Thoracic aorta (tissue), 2 donors: ENCODE data around the gene UAP1L1. TPM values are rescaled to one million over a fixed set of nuclear protein-coding genes. Genes with fewer than 3 reads are reported as not detected.

Experiments used
- ATAC-seq: fragments of 150-250 bp; one replicate; pipeline ENCODE4 v1.8.0; 2017; ENCODE audit warnings: low read depth; ENCODE audit not compliant: insufficient number of reproducible peaks, low FRiP score
- DNase-seq: peaks from one replicate; pipeline ENCODE4 v3.0.0-alpha.2; 2020; ENCODE audit warnings: low spot score
- H3K27ac ChIP-seq, 2 donors: fragments of 200-600 bp; sonication (generic); 1 replicate in 1 of 2; 2 replicates in 1 of 2; pipeline ENCODE4 v1.5.1; 2016; ENCODE audit warnings: mild to moderate bottlenecking in 2 of 2, moderate library complexity in 2 of 2
- H3K27me3 ChIP-seq: fragments of 200-600 bp; sonication (generic); replicated peaks from 2 replicates; pipeline ENCODE4 v1.6.0; 2016; ENCODE audit warnings: mild to moderate bottlenecking; ENCODE audit not compliant: insufficient read depth
- H3K36me3 ChIP-seq: fragments of 200-600 bp; sonication (generic); one replicate; pipeline ENCODE4 v1.5.1; 2016
- H3K4me1 ChIP-seq, 2 donors: fragments of 200-600 bp; sonication (generic); 1 replicate in 1 of 2; 2 replicates in 1 of 2; pipeline versions ENCODE4 v1.5.1 to v1.6.0; 2016; ENCODE audit warnings: low read depth in 2 of 2, mild to moderate bottlenecking in 1 of 2; ENCODE audit not compliant: control insufficient read depth in 1 of 2
- H3K4me3 ChIP-seq: fragments of 200-600 bp; sonication (generic); 2 replicates; pipeline ENCODE4 v1.5.1; 2016; ENCODE audit warnings: mild to moderate bottlenecking
- H3K9me3 ChIP-seq: fragments of 200-600 bp; sonication (generic); 2 replicates; pipeline ENCODE4 v1.5.1; 2016
- total RNA-seq, 2 donors: library from RNA; depleted of rRNA; stranded (reverse); fragments of >200 nt; gene quantifications; one replicate each; pipeline versions ENCODE4 v1.1.0 to v1.2.3, GENCODE V29; 2016
- TF ChIP-seq, protein P1 (sequence below): fragments of 200-600 bp; sonication (generic); IDR thresholded peaks from one replicate; pipeline ENCODE4 v1.5.1; 2019; ENCODE audit warnings: antibody characterized with exemption

UAP1L1 gene
- total RNA-seq, 2 donors from 2014 or later: 9.6 to 11.4 TPM

DNA sequence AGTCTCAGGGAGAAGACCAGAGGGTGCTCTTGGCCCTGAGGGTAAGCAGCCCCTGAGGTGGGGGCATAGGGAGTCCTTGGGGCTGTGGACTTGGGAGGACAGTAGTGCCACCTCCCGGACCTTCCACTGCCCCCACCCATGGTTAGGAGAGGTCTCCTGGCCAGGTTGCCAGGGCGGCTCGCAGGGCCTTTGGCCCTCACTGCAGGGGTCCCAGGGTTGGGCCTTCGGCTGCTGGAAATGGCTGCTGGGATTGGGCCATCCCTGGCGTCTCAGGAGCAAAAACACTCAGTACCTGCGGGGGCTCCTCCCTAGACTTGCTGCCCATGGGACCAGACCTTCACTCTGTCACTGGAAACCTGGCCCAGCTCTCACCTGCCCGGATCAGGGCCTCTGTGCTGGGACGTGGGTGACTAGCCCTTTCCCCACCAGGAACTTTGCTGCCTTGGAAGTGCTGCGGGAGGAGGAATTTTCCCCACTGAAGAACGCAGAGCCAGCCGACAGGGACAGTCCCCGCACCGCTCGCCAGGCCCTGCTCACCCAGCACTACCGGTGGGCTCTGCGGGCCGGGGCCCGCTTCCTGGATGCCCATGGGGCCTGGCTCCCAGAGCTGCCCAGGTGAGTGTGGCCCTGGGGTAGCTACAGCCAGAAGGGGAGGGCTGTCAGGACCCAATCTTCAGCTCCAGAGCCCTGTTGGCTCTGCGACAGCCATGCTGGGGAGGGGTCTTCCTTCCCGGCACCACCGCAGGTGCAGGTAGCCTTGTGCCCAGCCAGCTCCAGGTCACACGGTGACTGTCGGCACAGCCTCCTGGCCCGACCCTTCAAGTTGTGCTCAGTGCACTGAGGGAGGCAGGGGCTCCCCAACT is 3.2 kb downstream of the UAP1L1 start:
- H3K4me1 ChIP-seq: peaks cover 13 to 34% of the 10 kb centered on the region in 2 donors
- no peaks in the 10 kb centered on the region for H3K9me3 ChIP-seq
- TF ChIP-seq, protein P1, sequence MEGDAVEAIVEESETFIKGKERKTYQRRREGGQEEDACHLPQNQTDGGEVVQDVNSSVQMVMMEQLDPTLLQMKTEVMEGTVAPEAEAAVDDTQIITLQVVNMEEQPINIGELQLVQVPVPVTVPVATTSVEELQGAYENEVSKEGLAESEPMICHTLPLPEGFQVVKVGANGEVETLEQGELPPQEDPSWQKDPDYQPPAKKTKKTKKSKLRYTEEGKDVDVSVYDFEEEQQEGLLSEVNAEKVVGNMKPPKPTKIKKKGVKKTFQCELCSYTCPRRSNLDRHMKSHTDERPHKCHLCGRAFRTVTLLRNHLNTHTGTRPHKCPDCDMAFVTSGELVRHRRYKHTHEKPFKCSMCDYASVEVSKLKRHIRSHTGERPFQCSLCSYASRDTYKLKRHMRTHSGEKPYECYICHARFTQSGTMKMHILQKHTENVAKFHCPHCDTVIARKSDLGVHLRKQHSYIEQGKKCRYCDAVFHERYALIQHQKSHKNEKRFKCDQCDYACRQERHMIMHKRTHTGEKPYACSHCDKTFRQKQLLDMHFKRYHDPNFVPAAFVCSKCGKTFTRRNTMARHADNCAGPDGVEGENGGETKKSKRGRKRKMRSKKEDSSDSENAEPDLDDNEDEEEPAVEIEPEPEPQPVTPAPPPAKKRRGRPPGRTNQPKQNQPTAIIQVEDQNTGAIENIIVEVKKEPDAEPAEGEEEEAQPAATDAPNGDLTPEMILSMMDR: no peak
- H3K27ac ChIP-seq: no peak overlapping the region
- DNase-seq: no peak
- peaks cover 10% of the 10 kb centered on the region for H3K36me3 ChIP-seq
- no peak overlapping the region for H3K4me3 ChIP-seq
- ATAC-seq: no peak
- H3K27me3 ChIP-seq: no peaks in the 10 kb centered on the region

DNA sequence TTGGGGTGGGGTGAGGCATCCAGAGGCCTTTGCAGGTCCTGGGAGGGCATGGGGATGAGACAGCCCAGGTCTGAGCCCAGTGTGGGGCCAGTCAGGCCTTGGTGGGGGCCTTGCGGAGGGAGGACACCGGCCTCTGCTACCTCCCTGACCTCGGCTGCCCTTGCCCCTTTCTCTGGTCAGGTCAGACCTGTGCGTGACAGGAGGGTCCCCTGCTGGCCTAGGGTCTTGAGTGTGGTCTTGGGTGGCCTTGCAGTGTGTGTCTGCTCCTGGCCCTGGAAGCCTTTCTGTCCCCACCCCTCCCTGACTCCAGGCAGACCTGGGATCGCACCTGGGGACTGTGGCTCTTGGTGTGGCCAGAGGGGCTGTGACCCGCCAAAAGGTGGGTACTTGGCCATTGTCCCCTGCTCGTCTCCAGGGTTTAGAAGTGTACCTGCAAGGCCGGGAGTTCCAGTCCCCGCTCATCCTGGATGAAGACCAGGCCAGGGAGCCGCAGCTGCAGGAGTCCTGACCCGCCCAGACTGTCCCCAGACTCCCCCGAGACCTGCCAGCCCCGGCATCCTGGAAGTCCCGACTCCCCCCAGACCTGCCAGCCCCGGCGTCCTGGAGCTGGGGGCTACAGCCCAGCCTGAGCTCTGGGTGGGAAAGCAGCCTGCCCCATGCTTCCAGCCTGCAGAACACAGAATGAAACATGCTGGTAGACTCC is 5.1 kb downstream of the UAP1L1 start:
- ATAC-seq (no peak), DNase-seq (no peak)
- Histone ChIP-seq H3K4me1 (peaks cover 16 to 41% of the 10 kb centered on the region in 2 donors), H3K27me3 (no peaks in the 10 kb centered on the region), H3K27ac (no peak overlapping the region), H3K9me3 (no peaks in the 10 kb centered on the region), H3K36me3 (peaks cover 10% of the 10 kb centered on the region), H3K4me3 (no peak overlapping the region)
- TF ChIP-seq, protein P1: no peak

DNA sequence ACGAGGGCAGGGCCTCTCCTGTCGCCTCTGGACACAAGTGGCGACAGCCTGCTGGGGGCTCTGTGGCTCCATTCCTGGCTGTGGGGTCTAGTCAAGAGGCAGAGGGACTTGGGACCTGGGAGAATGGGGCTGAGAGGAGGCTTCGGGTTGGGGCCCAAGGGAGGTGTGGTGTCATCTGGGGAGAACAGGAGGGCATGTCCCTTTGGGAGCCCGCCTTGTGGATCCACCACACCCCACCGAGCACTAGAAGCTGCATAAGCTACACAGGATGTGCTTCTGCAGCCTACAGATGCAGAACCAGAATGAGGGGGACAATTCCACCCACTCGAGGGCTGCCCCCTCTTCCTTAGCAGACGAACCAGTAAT is 5.6 kb downstream of the UAP1L1 start:
- peak overlapping the region in 1 of 2 donors; percentile 61 for H3K27ac ChIP-seq
- no peak for ATAC-seq

DNA sequence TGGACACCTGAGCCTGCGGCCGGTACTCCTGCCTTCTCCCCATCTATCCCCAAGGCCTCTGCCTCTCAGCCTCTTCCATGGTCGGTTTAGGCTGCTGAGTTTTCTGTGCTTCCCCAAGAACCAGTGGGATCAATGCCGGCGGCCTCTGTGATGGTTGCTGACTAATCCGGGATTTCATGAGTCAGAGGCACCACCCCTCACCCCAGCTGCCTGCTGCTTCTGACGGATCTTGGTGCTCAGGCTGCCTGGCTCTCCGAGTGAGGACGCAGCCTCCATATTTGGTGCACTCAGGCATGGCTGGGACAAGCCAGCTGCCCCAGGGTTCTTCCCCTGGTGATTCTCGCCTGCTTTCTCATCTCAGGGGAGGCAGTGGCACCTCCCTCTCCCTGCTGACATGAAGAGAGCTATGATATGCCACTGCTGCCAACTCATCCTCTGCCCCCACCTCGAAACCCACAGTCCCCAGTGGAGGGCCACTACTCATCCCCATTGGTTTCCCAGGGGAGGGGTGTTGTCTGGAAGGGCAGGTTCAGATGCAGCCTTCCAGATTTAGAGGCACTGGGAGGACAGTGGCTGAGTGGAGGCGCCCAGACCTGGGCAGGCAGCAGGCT is 6.2 kb downstream of the UAP1L1 start:
- peaks cover 10% of the 10 kb centered on the region for H3K36me3 ChIP-seq
- no peaks in the 10 kb centered on the region for H3K9me3 ChIP-seq
- peak; percentile 47 for DNase-seq
- H3K4me1 ChIP-seq: peaks cover 16 to 36% of the 10 kb centered on the region in 2 donors
- no peaks in the 10 kb centered on the region for H3K27me3 ChIP-seq
- H3K4me3 ChIP-seq: no peak overlapping the region
- H3K27ac ChIP-seq: peak overlapping the region in 1 of 2 donors; percentile 61
- no peak for ATAC-seq
- TF ChIP-seq, protein P1: no peak

More for the DNA sequence above, 5.6 kb downstream of the UAP1L1 start:
- H3K27me3 ChIP-seq: no peaks in the 10 kb centered on the region
- H3K4me1 ChIP-seq: peaks cover 20 to 42% of the 10 kb centered on the region in 2 donors
- no peaks in the 10 kb centered on the region for H3K9me3 ChIP-seq
- H3K36me3 ChIP-seq: peaks cover 10% of the 10 kb centered on the region
- DNase-seq: no peak
- H3K4me3 ChIP-seq: no peak overlapping the region
- TF ChIP-seq, protein P1: no peak

DNA sequence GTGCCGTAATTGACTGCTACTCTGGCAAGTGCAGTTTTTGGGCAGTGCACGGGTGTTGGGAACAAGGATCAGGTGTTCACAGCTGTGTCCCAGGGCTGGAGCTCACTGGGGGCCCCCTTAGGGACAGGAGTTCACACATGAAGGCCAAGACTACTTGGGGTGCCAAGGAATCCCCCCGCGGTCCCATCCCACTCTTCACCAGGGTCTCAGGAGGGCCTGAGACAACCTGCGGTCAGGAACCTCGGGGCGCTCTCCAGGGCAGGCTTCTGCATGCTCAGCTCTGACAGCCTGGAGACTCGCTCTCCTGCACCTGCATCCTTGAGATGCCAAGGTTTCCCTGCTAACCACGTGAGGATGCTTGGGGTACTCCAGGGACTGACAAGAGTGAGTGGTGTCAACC is 7.2 kb downstream of the UAP1L1 start:
- DNase-seq (no peak), ATAC-seq (no peak)
- H3K4me1 ChIP-seq: peaks cover 12 to 29% of the 10 kb centered on the region in 2 donors
- no peaks in the 10 kb centered on the region for H3K9me3 ChIP-seq
- H3K36me3 ChIP-seq: peaks cover 8% of the 10 kb centered on the region
- TF ChIP-seq, protein P1: no peak
- no peak overlapping the region for H3K4me3 ChIP-seq
- H3K27ac ChIP-seq: no peak overlapping the region
- no peaks in the 10 kb centered on the region for H3K27me3 ChIP-seq
